Activated CD4-positive, alpha-beta T cell treated with anti-CD3 and anti-CD28 coated beads, Interleukin-2, amount 10 ng/mL, durations not matched to agents 7 days and 5 days (primary cell): ENCODE results near the gene GRAMD1B. TPM values are rescaled to one million over a fixed set of nuclear protein-coding genes. Genes with fewer than 3 reads are reported as not detected.
A peak's percentile ranks its signal among the peaks of the same experiment; 100 is the strongest.
"Not testable (repeated sequence)": the region's sequence is repeated elsewhere in the genome, so short reads cannot be mapped to it uniquely, and the experiment has no call there.

ENCODE experiments used
- CTCF ChIA-PET: fragments of 350-600 bp; sonication (Branson Sonifier 250); formaldehyde crosslinking; loops from one replicate; lab custom pipeline; 2021; ENCODE audit warnings: antibody characterized with exemption; lab: Charles Lee
- POLR2A ChIA-PET: fragments of 350-600 bp; sonication (Branson Sonifier 250); formaldehyde crosslinking; loops from one replicate; lab custom pipeline; 2021; ENCODE audit warnings: antibody characterized with exemption; lab: Charles Lee
- DNase-seq: peaks from one replicate; pipeline ENCODE4 v3.0.0-alpha.2; 2020
- H3K27ac Mint-ChIP-seq: one replicate; pipeline ENCODE4 v1.8.0; 2021; ENCODE audit warnings: mild to moderate bottlenecking, moderate library complexity, mixed read lengths
- H3K27me3 Mint-ChIP-seq: one replicate; pipeline ENCODE4 v1.8.0; 2021; ENCODE audit warnings: mixed read lengths
- H3K36me3 Mint-ChIP-seq: one replicate; pipeline ENCODE4 v1.8.0; 2021; ENCODE audit warnings: low read depth, mixed read lengths
- H3K4me1 Mint-ChIP-seq: one replicate; pipeline ENCODE4 v1.8.0; 2021; ENCODE audit warnings: mixed read lengths
- H3K4me3 Mint-ChIP-seq: one replicate; pipeline ENCODE4 v1.8.0; 2021; ENCODE audit warnings: mild to moderate bottlenecking, moderate library complexity, mixed read lengths
- H3K9me3 Mint-ChIP-seq: one replicate; pipeline ENCODE4 v1.8.0; 2021; ENCODE audit warnings: mixed read lengths
- total RNA-seq, 2 experiments: library from RNA; stranded (reverse); gene quantifications; one replicate each; pipeline ENCODE4 v1.2.3, GENCODE V29; 2021

GRAMD1B gene
- total RNA-seq, 2 experiments from 2014 or later = 35.3 to 36.3 TPM

- Mint-ChIP-seq H3K27me3 (peaks cover 14% of the 10 kb centered on the region), H3K4me1 (no peaks in the 10 kb centered on the region), H3K9me3 (no peaks in the 10 kb centered on the region), H3K4me3 (no peak overlapping the region), H3K27ac (no peak overlapping the region), H3K36me3 (no peaks in the 10 kb centered on the region)
- no peak for DNase-seq
- ChIA-PET POLR2A (no interaction called here), CTCF (interaction anchor here (1.0 to 1.6 kb wide), 3 partner anchors 13 to 66 kb away, joined by 3 to 7 read pairs (median 4); partner anchors contain the start of gene SCN3B)
Observed at GRCh38 chr11:123641495-123641840, 211.4 kb downstream of the GRAMD1B start.

- DNase-seq = no peak
- Mint-ChIP-seq H3K4me1 (no peaks in the 10 kb centered on the region), H3K27me3 (peaks cover 12% of the 10 kb centered on the region), H3K36me3 (no peaks in the 10 kb centered on the region), H3K27ac (no peak overlapping the region), H3K9me3 (no peaks in the 10 kb centered on the region), H3K4me3 (no peak overlapping the region)
- ChIA-PET POLR2A (no interaction called here), CTCF (interaction anchor here (1.2 kb wide), 1 partner anchor 65 kb away, joined by 4 read pairs; no protein-coding TSS in a partner anchor)
Observed at GRCh38 chr11:123642435-123642834, 212.4 kb downstream of the GRAMD1B start.

GRCh38 chr11:123645286-123645975, 215.4 kb downstream of the GRAMD1B start:
- no peaks in the 10 kb centered on the region for H3K9me3 Mint-ChIP-seq
- POLR2A ChIA-PET = no interaction called here
- no peak for DNase-seq
- H3K4me1 Mint-ChIP-seq = no peaks in the 10 kb centered on the region
- H3K4me3 Mint-ChIP-seq = no peak overlapping the region
- H3K36me3 Mint-ChIP-seq = no peaks in the 10 kb centered on the region
- peaks cover 11% of the 10 kb centered on the region for H3K27me3 Mint-ChIP-seq
- CTCF ChIA-PET = no interaction called here
- H3K27ac Mint-ChIP-seq = no peak overlapping the region

GRCh38 chr11:123650901-123651300, 220.8 kb downstream of the GRAMD1B start:
- CTCF ChIA-PET = no interaction called here
- no peaks in the 10 kb centered on the region for H3K36me3 Mint-ChIP-seq
- no peaks in the 10 kb centered on the region for H3K9me3 Mint-ChIP-seq

GRCh38 chr11:123652599-123652998, 222.5 kb downstream of the GRAMD1B start:
- no peak for DNase-seq
- H3K27me3 Mint-ChIP-seq = peaks cover 45% of the 10 kb centered on the region
- peaks cover 9% of the 10 kb centered on the region for H3K4me1 Mint-ChIP-seq
- no peaks in the 10 kb centered on the region for H3K36me3 Mint-ChIP-seq
- no peak overlapping the region for H3K4me3 Mint-ChIP-seq
- no peak overlapping the region for H3K27ac Mint-ChIP-seq
- H3K9me3 Mint-ChIP-seq = no peaks in the 10 kb centered on the region
- ChIA-PET CTCF (interaction anchor here (1.2 kb wide), 2 partner anchors 33 to 44 kb away, joined by 3 to 4 read pairs; no protein-coding TSS in a partner anchor), POLR2A (no interaction called here)

More at GRCh38 chr11:123650901-123651300, 220.8 kb downstream of the GRAMD1B start:
- peaks cover 9% of the 10 kb centered on the region for H3K4me1 Mint-ChIP-seq
- H3K27me3 Mint-ChIP-seq = peaks cover 46% of the 10 kb centered on the region
- no peak overlapping the region for H3K4me3 Mint-ChIP-seq
- no peak overlapping the region for H3K27ac Mint-ChIP-seq
- POLR2A ChIA-PET = no interaction called here
- DNase-seq = no peak

- Mint-ChIP-seq H3K9me3 (peaks cover under 1% of the 10 kb centered on the region), H3K4me3 (peak overlapping the region; percentile 59), H3K4me1 (peaks cover 10% of the 10 kb centered on the region), H3K27ac (no peak overlapping the region), H3K36me3 (no peaks in the 10 kb centered on the region), H3K27me3 (peaks cover 45% of the 10 kb centered on the region)
- POLR2A ChIA-PET = no interaction called here
- CTCF ChIA-PET = interaction anchor here (0.6 to 1.2 kb wide), 2 partner anchors 45 to 89 kb away, joined by 3 read pairs; no protein-coding TSS in a partner anchor
- DNase-seq = no peak
Observed at GRCh38 chr11:123653483-123653826, 223.4 kb downstream of the GRAMD1B start.

GRCh38 chr11:123653827-123654565, 223.9 kb downstream of the GRAMD1B start:
- Mint-ChIP-seq H3K36me3 (peaks cover 4% of the 10 kb centered on the region), H3K27me3 (peaks cover 45% of the 10 kb centered on the region), H3K27ac (no peak overlapping the region), H3K4me3 (peak overlapping the region; percentile 59), H3K9me3 (peaks cover 6% of the 10 kb centered on the region), H3K4me1 (peaks cover 15% of the 10 kb centered on the region)
- DNase-seq = peak; percentile 40
- POLR2A ChIA-PET = no interaction called here
- CTCF ChIA-PET = interaction anchor here (0.6 to 1.3 kb wide), 4 partner anchors 13 to 89 kb away, joined by 3 read pairs; no protein-coding TSS in a partner anchor

GRCh38 chr11:123654566-123655081, 224.6 kb downstream of the GRAMD1B start, which contains the start of gene SCN3B:
Gene SCN3B (minus strand): TSS chr11:123654624. CDS start chr11:123653801, 823 bp downstream.
- POLR2A ChIA-PET = no interaction called here
- Mint-ChIP-seq H3K9me3 (peaks cover 9% of the 10 kb centered on the region), H3K4me3 (peak within 1 kb of the TSS; percentile 67), H3K4me1 (peaks cover 21% of the 10 kb centered on the region), H3K27me3 (peaks cover 45% of the 10 kb centered on the region), H3K36me3 (peaks cover 7% of the 10 kb centered on the region), H3K27ac (no peak within 1 kb of the TSS)
- CTCF ChIA-PET = interaction anchor here (0.9 to 1.3 kb wide), 2 partner anchors 14 to 43 kb away, joined by 3 read pairs; no protein-coding TSS in a partner anchor
- DNase-seq = peak; percentile 24

GRCh38 chr11:123659311-123659710, 229.2 kb downstream of the GRAMD1B start:
- POLR2A ChIA-PET = no interaction called here
- no peak for DNase-seq
- no peak overlapping the region for H3K27ac Mint-ChIP-seq
- peaks cover 25% of the 10 kb centered on the region for H3K9me3 Mint-ChIP-seq
- H3K4me1 Mint-ChIP-seq = peaks cover 29% of the 10 kb centered on the region
- H3K36me3 Mint-ChIP-seq = peaks cover 7% of the 10 kb centered on the region
- CTCF ChIA-PET = no interaction called here
- no peak overlapping the region for H3K4me3 Mint-ChIP-seq
- H3K27me3 Mint-ChIP-seq = peaks cover 20% of the 10 kb centered on the region

GRCh38 chr11:123659965-123660364, 229.9 kb downstream of the GRAMD1B start:
- DNase-seq = peak; percentile 57
- peak overlapping the region; percentile 42 for H3K27ac Mint-ChIP-seq
- H3K36me3 Mint-ChIP-seq, H3K4me3 Mint-ChIP-seq, POLR2A ChIA-PET: not testable (repeated sequence)
- H3K27me3 Mint-ChIP-seq = peaks cover 17% of the 10 kb centered on the region
- peaks cover 25% of the 10 kb centered on the region for H3K4me1 Mint-ChIP-seq
- H3K9me3 Mint-ChIP-seq = peaks cover 25% of the 10 kb centered on the region
- CTCF ChIA-PET = interaction anchor here (0.6 kb wide), 1 partner anchor 440 kb away, joined by 4 read pairs; no protein-coding TSS in a partner anchor

- H3K9me3 Mint-ChIP-seq = peaks cover 13% of the 10 kb centered on the region
- H3K4me1 Mint-ChIP-seq = peaks cover 4% of the 10 kb centered on the region
- ChIA-PET CTCF (no interaction called here), POLR2A (no interaction called here)
- no peak for DNase-seq
- peaks cover 9% of the 10 kb centered on the region for H3K27me3 Mint-ChIP-seq
- H3K4me3 Mint-ChIP-seq = no peak overlapping the region
- H3K27ac Mint-ChIP-seq = no peak overlapping the region
- no peaks in the 10 kb centered on the region for H3K36me3 Mint-ChIP-seq
Observed at GRCh38 chr11:123665306-123665705, 235.2 kb downstream of the GRAMD1B start.

GRCh38 chr11:123670081-123670480, 240.0 kb downstream of the GRAMD1B start:
- Mint-ChIP-seq H3K36me3 (no peaks in the 10 kb centered on the region), H3K4me1 (no peaks in the 10 kb centered on the region), H3K27me3 (peaks cover 7% of the 10 kb centered on the region), H3K9me3 (no peaks in the 10 kb centered on the region), H3K4me3 (no peak overlapping the region), H3K27ac (no peak overlapping the region)
- ChIA-PET POLR2A (no interaction called here), CTCF (no interaction called here)
- no peak for DNase-seq

GRCh38 chr11:123671534-123671933, 241.5 kb downstream of the GRAMD1B start:
- POLR2A ChIA-PET = no interaction called here
- no peak for DNase-seq
- Mint-ChIP-seq H3K9me3 (no peaks in the 10 kb centered on the region), H3K27ac (no peak overlapping the region), H3K4me1 (no peaks in the 10 kb centered on the region), H3K4me3 (no peak overlapping the region), H3K27me3 (peaks cover 5% of the 10 kb centered on the region), H3K36me3 (no peaks in the 10 kb centered on the region)
- CTCF ChIA-PET = no interaction called here
